HG03520 (cell line): Measurements from ENCODE around the gene TFF3.
"Not testable (repeated sequence)": the region's sequence is repeated elsewhere in the genome, so short reads cannot be mapped to it uniquely, and the experiment has no call there.

Source experiments
- ATAC-seq: cut with Tn5 transposase; IDR thresholded peaks from one replicate; pipeline ENCODE4 v1.9.1; 2021; ENCODE audit warnings: mild to moderate bottlenecking, moderate library complexity; ENCODE audit not compliant: unreplicated experiment

The TFF3 gene

DNA sequence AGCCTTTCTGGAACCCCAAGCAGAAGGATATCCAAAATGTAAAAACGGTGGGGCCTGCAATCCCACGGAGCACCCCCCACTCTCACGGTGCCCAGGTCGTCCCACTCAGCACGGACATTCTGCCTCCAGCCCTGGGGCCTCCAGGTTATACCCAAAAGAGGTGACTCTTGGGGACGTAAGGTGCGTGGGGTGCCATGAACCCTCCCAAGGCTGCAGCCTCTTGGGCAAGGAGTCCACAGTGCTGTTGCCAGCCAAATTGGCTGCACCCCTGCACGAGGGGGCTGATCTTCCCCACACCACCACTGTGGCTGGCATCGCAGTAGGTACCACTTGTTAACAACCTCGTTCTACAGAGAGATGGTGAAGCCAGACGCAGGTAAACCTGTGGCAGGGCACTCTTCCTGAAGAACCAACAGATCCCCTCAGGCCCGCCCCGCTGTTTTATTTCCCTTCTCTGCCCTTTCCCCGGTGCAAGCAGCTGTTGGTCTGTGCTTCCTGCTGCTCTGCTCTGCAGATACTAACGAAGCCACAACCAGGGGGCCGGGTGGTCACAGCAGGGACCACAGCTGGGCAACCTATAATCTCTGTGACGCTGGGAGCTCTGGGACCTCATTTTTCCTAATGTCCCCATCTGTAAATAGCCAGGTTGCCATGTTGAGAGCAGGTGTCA, 8.7 kb downstream of the TFF3 start:
- ATAC-seq = no peak

DNA sequence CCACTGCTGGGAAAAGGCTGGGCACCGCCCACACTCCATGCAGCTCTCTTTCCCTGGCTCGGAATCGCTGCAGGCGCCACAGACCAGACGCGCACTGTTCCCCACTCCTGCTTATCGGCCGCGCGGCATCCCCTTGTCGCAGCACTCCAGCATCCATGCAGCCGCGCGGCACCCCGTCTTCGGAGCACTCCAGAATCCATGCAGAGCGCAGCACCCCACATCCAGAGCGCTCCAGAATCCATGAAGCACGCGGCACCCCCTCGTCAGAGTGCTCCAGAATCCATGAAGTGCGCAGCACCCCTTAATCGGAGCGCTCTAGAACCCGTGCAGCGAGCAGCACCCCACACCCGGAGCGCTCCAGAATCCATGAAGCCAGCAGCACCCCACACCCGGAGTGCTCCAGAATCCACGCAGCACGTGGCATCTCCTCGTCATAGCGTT, 9.5 kb downstream of the TFF3 start:
- ATAC-seq = no peak

DNA sequence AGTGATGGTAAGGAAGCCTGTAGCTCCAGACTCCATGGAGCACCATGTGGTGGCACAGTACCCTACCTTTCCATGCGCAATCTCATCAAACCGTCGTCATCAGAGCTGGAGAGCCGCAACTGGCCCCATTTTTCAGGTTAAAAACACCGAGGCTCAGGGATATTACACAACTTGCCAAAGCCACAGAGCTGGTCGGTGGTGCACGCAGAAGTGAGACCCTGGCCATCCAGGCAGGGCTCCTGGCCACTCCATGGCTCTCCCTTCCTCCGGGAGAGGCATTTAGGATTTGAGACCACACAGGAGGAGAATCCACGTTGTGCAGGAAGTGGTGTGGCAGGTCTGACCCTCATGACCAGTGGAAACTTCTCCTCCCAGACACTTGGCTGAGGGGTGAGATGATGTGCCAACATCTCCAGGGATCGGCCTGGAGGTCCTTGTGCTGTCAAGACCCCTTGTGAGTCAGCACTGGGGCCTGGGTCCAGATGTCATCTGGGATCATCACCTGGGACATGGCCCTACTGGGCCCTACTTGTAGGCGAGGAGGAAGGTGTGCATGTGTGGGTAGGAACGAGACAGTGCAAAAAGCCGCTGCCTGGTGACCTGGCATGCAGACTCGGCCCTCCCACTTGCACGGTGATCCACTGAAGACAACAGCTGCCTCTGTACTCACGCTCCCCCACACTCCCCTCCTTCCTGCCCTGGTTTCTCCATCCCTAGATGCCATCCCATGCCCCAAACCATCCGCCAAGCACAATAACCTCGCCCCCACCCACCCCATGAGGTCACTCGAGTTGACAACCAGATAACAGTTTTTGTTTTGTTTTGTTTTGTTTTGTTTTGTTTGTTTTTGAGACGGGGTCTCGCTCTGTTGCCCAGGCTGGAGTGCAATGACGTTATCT, 10.4 kb downstream of the TFF3 start:
- ATAC-seq = no peak

DNA sequence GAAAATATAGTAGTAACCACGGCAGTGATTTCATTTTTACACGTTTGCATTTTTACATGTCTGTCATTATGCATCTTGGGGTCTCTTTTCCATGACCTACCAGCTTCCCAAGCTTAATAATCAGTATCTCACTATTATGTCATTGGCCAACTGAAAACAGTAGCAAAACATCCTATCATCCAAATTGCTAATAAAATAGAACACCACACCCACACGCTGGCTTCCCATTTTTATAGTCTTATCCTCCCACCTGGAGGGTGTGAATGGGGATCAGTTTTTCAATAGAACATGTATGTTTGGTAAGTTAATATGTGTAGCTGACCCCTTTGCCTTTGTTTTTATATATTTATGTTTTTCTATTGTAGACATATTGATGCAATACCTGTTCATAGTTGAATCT, 11.8 kb downstream of the TFF3 start:
- ATAC-seq = no peak

DNA sequence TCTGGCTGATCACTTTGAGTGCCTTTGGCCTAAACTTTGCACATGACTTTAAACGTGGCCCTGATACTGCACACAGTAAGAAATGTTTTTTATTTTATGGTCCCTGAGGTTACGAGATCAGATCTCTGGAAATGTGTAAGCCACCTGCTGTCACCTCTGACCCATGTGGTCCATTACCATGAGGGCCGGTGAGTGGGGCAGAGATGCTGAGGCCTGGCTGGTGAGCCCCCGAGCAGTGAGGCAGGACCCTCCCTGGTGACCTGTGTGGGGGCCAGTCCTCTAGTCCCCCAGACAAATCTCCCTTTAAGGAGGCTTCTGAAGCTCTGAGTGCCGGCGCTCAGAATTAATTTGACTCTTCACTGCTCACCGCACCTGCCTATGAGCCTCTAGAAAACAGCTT, 12.4 kb downstream of the TFF3 start:
- ATAC-seq = no peak

DNA sequence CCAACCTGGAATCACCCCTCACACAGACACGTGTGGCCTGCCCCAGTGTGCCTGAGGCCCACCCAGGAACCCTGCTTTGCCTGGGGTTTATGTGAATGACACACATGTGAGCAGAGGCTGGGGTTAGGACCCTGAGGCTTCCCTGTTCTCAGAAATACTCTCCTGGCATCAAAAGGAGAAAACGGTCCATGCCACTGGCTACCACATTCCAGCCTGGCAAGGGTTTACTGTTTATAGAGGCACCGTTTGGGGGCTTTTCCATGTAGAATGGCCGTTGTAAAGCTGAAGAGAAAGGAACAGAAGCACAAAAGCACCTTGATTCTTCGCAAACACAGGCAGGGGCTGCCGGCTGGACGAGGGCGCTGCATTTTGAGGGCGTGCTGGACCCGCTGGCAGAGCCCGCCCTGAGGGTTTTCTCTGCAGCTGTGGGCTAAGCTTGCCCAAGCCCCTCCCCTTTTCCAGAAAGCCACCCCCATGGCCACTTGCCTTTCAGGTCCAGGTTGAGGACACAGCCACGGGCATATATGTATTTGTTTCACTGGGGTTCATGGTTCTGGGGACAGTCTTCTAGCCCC, 13.0 kb downstream of the TFF3 start:
- ATAC-seq = no peak

DNA sequence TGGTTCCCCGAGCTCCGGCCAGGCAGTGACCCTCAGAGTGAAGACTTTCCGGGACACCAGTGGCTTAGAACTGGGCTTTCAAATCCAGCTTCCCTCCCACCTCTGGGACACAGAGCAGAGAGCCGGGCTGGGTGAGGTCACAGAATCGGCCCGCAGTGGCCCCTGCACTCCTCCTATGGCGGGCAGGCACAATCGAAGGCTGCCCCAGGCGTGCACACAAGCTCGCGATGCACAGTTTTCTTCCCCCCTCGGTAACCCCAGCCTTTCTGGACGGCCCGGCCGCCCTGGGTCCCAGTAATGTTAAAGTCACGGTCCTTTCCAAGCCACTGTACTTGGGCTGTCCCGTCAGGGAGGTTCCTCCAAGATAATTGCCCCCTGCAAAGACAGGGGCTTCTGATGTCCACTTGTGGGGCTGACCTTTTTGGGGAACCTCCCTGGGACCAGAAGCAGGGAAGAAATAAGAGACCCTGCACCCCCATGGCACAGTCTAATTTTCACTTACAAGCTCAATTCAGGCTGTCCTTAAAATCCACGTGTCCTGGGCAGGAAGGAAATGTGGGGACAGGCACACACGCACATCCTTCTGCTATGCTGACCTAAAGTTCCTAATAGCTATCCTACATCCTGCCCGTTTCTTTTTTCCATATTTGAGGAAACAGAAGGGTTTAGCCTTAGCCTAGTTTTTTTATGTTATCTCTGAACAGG, 13.7 kb downstream of the TFF3 start:
- ATAC-seq = no peak

DNA sequence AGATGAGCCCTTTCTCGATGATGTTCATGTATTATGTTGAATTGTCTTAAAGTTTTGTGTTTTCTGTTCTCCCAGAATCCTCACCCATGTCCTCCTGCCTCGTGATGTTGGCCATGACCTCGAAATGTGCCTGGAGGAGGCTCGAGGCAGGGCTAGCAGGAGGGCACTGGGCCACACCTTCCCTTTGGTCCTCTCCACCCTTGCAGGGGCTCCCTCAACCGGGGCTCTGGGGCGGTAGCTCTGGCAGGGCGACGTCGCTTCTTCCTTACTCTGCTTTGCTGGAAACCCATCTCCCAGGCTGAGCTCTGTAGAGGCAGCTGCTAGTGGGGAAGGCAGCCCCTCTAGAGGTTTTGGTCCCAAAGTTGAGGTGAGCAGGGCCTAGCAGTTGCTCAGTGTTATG, 14.3 kb downstream of the TFF3 start:
- ATAC-seq = no peak

DNA sequence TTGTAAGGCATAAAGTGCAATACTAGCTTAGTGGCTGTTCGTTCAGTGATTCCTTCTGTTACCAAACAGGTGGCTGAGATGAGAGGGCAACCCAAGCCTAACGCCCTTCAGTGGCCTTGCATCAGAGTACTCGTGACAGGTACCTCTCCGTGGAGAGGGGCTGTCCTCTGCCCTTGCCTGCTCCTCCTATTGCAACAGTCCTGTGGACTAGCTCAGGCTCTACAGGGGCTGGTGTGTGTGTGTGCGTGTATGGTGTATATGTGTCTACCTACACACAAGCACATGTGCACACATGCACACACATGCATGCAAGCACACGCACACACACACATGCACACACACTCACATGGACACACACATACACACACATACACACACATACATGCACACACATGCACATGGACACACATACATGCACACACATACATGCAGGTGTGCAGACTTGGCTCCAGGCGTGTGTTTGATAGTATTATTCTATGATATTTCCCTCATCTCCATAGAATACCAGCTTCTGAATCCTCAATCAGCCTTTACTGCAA, 15.1 kb downstream of the TFF3 start:
- no peak for ATAC-seq

DNA sequence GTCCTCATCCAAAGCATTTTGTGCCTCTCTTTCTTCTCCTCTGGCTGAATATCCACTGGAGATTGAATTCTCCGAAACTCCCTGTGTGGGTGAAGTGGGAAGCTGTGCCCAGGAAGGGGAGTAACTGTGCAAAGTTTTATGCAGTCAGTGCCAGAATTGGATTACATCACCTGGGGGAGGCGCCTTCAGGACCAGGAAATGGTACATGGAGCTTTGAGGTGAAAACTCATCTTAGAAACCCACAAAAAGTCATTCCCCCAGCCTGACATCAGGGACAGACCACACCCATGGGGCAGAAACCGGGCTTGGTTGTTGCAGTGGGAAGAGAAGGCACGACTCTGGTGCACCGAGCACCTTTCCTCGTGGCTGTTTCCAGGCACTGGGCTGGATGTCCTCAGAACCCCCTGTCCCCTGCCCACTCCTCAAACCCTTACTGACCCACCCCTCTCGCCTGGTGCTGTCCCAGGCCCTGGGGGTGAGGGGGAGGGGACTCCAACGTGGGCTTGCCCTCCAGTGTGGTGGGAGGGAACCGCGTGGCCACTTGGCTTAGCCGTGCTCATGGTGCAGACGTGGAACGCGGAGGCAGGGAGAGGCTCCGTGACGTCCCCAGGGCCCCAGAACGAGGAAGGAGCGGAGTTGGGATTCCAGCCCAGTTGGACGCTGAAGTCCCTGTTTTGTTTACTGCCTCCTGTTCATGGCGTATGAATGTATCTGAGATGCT, 15.7 kb downstream of the TFF3 start:
- ATAC-seq = no peak

DNA sequence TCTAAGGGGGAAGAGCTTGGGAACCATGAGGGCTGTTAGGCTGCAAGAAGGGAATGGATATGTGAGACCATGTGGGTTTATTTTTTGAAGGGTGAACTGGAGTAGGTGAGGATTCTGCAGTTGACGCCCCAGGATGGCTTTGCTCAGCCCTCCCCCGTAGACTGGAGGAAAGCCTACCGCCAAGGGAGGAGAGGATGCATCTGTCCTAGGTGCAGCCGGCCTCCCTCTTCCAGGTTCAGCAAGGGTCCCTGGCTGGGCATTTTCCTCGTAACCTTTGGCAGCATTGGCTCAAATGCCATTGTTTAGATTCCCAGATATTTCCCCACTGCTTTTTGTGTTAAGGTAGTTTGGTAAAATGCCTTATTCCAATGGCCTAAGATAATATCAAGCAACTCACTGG, 16.6 kb downstream of the TFF3 start:
- no peak for ATAC-seq

DNA sequence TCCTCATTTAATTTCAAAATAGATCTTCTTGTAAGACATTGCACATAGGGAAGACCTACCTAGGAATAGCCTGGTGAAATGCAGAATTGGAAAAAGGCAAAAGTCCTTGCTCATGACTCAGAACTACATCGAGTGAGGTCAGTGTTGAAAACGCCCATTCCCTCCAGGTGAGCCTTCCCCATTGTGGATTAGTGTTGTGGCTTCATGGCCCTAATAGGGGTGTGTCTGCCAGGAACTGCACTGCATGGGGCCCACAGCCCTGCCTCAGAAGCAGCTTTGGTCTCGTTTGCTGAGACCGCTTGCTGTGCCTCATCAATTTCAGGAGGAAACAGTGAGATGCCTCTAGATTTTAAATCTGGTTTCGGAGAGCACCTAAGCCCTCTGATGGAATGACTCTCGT, 17.0 kb downstream of the TFF3 start:
- ATAC-seq = no peak

DNA sequence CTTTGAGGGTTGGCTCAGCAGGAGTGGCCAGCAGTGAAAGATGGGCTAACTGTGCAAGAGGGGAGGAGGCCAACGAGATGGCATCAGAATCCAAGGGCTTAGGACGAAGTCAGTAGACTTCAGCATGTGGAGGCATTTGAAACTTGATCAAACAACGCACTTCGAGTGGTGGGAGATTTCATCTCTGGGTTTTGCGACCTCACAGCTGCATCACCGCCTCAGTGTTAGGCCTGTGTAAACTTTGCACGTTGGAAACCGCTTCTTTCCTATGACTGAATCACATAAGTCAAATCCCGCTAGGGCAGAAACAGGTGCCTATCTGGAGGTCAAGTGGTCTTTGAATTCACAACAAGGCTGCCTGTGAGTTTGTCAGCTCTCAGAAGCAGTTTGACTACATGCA, 17.8 kb downstream of the TFF3 start:
- ATAC-seq = no peak

DNA sequence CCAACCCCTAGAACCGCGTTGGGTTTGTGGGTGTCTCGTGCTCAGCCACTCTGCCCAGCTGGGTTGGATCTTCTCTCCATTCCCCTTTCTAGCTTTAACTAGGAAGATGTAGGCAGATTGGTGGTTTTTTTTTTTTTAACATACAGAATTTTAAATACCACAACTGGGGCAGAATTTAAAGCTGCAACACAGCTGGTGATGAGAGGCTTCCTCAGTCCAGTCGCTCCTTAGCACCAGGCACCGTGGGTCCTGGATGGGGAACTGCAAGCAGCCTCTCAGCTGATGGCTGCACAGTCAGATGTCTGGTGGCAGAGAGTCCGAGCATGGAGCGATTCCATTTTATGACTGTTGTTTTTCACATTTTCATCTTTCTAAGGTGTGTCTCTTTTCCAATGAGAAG, 18.7 kb downstream of the TFF3 start:
- ATAC-seq = no peak

DNA sequence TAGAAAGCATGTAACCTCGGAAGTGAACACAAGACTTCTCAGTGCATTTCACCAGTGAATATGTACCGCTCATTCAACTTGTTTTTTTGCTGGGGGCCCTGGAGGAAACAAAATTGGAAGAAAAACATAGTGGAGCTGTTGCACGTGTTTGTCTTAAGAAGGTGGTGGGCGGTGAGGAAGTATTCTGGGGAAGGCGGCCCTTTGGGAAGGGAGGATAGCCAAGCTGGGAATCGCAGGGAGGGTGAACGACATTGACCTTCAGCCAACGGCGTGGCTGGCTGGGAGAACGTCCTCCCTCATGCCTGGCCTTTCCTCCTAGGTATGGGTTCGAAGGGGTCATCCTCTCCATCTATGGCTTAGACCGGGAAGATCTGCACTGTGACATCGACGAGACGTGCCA, 19.4 kb downstream of the TFF3 start:
- ATAC-seq = no peak

DNA sequence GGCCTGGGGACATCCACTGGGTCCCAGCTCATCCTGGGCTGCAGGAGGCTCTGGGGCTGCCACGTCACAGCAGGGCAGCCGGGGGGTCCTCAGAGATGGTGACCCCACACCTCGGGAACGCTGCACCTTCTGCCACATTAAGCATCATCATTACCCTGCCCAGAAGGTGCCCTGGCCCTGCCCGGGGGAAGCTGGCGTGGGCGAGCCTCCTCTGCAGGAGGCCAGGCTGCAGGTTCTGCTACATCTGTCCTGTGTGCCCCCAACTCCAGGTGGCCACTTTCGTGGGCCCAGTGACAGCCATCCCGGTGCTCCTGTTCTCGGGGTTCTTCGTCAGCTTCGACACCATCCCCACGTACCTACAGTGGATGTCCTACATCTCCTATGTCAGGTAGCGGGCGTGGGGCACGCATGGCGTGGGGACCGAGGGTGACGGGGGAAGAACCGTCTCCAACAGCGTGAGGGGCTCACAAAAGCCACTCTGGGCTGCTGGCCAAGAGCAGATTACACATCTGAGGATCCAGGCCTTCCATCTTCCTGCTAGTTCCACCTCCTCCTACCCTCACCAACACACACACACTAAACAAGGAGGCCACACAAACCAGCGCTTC, 20.8 kb downstream of the TFF3 start:
- ATAC-seq = no peak

DNA sequence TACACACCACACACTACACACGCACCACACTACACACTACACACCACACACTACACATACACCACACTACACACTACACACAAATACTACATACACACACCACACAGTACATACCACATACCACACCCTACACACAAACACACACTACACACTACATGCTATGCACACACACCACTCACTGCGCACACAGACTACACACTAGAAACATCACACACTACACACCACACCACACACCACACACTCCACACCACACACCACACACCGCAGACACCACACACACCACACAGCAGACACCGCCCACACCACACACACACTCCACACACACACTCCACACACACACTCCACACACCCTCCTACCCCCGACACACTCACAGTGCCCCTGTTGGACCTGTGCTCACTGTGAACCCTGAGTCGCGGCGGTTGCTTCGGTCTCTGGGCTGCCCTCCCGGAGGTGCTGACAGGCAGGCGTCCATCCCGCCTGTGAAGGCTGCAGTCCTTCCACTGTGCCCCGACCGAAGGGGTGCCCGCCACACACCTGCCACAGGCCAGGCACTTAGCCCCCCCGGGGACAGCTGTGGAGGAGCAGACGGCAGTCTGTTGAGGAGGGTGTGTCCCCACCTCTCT, 21.4 kb downstream of the TFF3 start:
- ATAC-seq = no peak

DNA sequence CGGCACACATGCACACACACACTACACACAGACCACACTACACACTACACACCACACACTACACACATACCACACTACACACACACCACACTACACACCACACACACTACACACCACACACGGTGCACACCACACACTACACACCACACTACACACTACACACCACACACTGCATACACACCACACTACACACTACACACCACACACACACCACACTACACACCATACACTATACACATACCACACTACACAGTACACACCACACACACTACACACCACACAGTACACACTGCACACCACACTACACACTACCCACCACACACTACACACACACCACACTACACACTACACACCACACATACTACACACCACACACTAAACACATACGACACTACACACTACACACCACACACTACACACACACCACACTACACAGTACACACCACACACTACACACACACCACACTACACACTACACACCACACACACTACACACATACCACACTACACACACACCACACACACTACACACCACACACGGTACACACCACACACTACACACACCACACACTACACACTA, 22.6 kb downstream of the TFF3 start:
- not testable (repeated sequence) for ATAC-seq
